Glutamatergic neuron (in vitro differentiated cells): Measurements from ENCODE around the gene VAMP5. TPM values are rescaled to one million over a fixed set of nuclear protein-coding genes. Genes with fewer than 3 reads are reported as not detected.

Source experiments
- DNase-seq: peaks from one replicate; pipeline ENCODE4 v3.0.0; 2022
- H3K27ac Mint-ChIP-seq: one replicate; pipeline ENCODE4 v1.8.0; 2020; ENCODE audit warnings: mild to moderate bottlenecking, mixed read lengths, inconsistent platforms; ENCODE audit not compliant: unreplicated experiment
- H3K27me3 Mint-ChIP-seq: one replicate; pipeline ENCODE4 v1.8.0; 2020; ENCODE audit warnings: mild to moderate bottlenecking, moderate library complexity, mixed read lengths, inconsistent platforms; ENCODE audit not compliant: unreplicated experiment
- H3K36me3 Mint-ChIP-seq: one replicate; pipeline ENCODE4 v1.8.0; 2020; ENCODE audit warnings: mild to moderate bottlenecking, mixed read lengths, inconsistent platforms; ENCODE audit not compliant: unreplicated experiment
- H3K4me1 Mint-ChIP-seq: one replicate; pipeline ENCODE4 v1.8.0; 2020; ENCODE audit warnings: mild to moderate bottlenecking, low read depth, mixed read lengths, inconsistent platforms; ENCODE audit not compliant: unreplicated experiment
- H3K4me3 Mint-ChIP-seq: one replicate; pipeline ENCODE4 v1.8.0; 2020; ENCODE audit warnings: mild to moderate bottlenecking, mixed read lengths, inconsistent platforms; ENCODE audit not compliant: unreplicated experiment
- H3K9me3 Mint-ChIP-seq: one replicate; pipeline ENCODE4 v1.8.0; 2020; ENCODE audit warnings: mild to moderate bottlenecking, moderate library complexity, mixed read lengths, inconsistent platforms; ENCODE audit not compliant: unreplicated experiment
- total RNA-seq: library from RNA; stranded (reverse); fragmentation: NEBNext Ultra II Directional; extraction: Animal tissue kit (Norgen Biotek cat#: 25700); gene quantifications from one replicate; pipeline ENCODE4 v1.2.1, GENCODE V29; 2021; ENCODE audit not compliant: unreplicated experiment
- TF ChIP-seq, protein P1 (sequence below): fragments of 200-600 bp; sonication (generic); IDR thresholded peaks from one replicate; pipeline ENCODE4 v1.5.0; 2021; ENCODE audit not compliant: partially characterized antibody, unreplicated experiment

VAMP5 gene
- total RNA-seq, 1 donor from 2014 or later, result 1.4 TPM

DNA sequence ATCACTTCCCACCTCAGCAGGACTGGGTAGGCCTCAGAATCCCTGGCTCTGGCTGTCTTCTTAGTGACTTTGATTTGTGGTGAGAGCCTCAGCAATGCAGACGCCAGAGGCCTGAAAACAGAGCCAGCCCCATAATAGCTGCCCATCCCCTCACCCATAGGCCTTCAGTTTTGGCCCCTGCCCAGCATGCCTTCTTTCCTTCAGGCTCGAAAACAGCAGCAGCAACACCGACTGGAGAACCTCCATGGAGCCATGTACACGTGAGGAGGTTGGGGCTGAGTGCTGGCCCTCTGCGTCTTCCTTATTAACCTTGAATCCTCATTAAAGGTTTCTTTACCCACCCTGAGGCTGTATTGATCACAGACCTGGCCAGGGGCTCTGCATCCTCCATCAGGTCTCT, 13.0 kb downstream of the VAMP5 start:
- Mint-ChIP-seq H3K9me3 (peaks cover 7% of the 10 kb centered on the region), H3K36me3 (no peaks in the 10 kb centered on the region), H3K27me3 (peaks cover 15% of the 10 kb centered on the region), H3K4me1 (peaks cover 2% of the 10 kb centered on the region), H3K27ac (no peak overlapping the region), H3K4me3 (peak overlapping the region; percentile 100)
- DNase-seq, result no peak
- TF ChIP-seq, protein P1, sequence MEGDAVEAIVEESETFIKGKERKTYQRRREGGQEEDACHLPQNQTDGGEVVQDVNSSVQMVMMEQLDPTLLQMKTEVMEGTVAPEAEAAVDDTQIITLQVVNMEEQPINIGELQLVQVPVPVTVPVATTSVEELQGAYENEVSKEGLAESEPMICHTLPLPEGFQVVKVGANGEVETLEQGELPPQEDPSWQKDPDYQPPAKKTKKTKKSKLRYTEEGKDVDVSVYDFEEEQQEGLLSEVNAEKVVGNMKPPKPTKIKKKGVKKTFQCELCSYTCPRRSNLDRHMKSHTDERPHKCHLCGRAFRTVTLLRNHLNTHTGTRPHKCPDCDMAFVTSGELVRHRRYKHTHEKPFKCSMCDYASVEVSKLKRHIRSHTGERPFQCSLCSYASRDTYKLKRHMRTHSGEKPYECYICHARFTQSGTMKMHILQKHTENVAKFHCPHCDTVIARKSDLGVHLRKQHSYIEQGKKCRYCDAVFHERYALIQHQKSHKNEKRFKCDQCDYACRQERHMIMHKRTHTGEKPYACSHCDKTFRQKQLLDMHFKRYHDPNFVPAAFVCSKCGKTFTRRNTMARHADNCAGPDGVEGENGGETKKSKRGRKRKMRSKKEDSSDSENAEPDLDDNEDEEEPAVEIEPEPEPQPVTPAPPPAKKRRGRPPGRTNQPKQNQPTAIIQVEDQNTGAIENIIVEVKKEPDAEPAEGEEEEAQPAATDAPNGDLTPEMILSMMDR, result no peak

DNA sequence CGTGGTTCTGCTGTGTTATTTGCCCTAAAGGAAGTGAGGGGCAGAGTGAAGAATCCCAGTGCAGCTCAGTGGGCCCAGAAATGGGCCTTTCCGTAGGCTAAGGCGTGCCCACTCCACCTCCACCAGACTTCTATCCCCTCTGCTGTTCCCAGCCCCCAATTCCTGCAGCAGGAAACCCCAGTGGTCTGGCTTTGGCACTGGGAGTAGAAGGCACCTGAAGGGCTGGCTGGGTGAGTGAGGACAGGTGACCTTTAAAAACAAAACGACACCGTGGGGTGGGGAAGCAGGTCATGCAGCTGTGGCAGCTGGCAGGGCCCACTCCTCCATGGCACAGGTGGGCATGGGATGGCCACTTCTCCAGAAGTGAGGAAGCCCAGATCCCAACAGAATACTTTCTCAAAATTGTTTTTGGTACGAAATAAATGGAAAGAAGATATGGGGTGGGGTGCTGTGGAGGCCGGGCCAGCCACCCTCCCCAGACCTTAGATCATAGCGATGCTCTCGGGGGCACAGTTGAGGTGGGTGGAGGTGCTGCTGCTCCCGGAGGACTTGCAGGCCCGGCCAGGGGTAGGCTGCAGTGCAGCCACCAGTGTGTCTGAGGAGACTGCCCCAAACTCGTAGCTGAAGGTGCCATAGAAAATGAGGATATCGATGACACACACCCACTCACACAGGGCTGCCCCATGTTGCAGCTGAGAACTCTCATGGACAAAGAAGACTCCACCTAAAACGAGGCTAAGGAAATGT, 14.5 kb downstream of the VAMP5 start:
- H3K27me3 Mint-ChIP-seq, result peaks cover 17% of the 10 kb centered on the region
- no peak for DNase-seq
- peaks cover 4% of the 10 kb centered on the region for H3K4me1 Mint-ChIP-seq
- H3K27ac Mint-ChIP-seq, result no peak overlapping the region
- TF ChIP-seq, protein P1, result no peak
- H3K4me3 Mint-ChIP-seq, result no peak overlapping the region
- no peaks in the 10 kb centered on the region for H3K36me3 Mint-ChIP-seq
- H3K9me3 Mint-ChIP-seq, result peaks cover 11% of the 10 kb centered on the region

DNA sequence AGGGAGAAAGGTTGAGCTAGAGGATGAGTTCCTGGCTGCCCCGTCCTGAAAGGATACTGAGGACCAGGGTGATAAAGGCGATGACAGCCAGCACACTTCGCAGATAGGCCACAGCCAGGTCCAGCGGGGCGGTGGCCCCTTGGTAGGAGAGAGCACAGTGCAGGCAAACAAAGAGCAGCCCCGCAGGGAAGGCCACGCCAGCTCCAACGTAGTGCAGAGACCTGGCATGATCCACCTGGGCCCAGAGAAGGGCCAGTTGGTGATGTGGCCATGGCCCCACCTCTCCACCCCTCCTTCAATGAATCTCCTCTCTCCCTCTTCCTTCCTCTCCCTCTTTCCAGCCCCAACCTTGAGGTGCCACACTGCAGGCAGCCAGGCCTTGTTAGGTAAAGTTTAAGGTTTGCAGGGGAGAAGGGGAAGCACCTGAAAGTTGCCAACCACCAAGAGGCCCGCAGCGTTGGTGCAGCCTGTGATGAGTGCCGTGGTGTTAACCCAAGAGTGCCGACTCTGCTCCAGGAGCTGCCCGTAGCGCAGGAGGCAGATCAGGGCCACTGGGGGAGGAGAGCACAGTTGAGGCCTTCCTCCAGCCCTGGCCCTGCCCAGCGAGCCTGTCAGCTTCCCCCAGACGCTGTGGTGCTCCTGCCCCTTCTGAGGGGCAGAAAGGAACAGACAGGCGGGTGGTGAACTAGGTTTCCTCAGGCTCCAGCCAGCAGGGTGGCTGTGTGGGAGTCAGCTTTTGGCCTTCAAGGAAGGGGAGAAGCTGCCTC, 15.4 kb downstream of the VAMP5 start:
- DNase-seq, result no peak
- no peaks in the 10 kb centered on the region for H3K36me3 Mint-ChIP-seq
- H3K4me3 Mint-ChIP-seq, result no peak overlapping the region

DNA sequence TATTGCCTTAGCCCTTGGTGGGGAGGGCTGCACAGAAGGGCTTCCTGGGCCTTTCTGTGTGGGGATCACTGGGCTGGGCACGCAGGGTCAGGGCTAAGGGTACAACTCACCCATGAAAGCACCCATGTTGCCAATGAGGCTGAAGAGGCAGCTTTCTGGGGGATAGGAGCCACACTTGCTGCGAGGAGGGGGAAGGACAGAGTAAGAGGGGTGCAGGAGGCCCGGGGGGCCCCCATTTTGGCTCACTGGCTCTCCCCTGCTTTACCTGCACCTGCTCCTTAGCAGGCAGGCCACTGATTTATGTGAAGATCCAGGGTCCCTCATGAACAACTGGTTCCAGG, 16.0 kb downstream of the VAMP5 start:
- peaks cover 7% of the 10 kb centered on the region for H3K4me1 Mint-ChIP-seq
- H3K27ac Mint-ChIP-seq, result no peak overlapping the region
- TF ChIP-seq, protein P1, result no peak
- H3K9me3 Mint-ChIP-seq, result peaks cover 11% of the 10 kb centered on the region
- no peaks in the 10 kb centered on the region for H3K36me3 Mint-ChIP-seq
- H3K4me3 Mint-ChIP-seq, result no peak overlapping the region
- no peak for DNase-seq
- peaks cover 19% of the 10 kb centered on the region for H3K27me3 Mint-ChIP-seq

More for the DNA sequence above, 15.4 kb downstream of the VAMP5 start:
- TF ChIP-seq, protein P1, result no peak
- H3K9me3 Mint-ChIP-seq, result peaks cover 11% of the 10 kb centered on the region
- H3K27me3 Mint-ChIP-seq, result peaks cover 19% of the 10 kb centered on the region
- peaks cover 7% of the 10 kb centered on the region for H3K4me1 Mint-ChIP-seq
- H3K27ac Mint-ChIP-seq, result no peak overlapping the region
